ENCODE measurements around the gene AQR.
A peak's percentile ranks its signal among the peaks of the same experiment; 100 is the strongest.

The AQR gene

GRCh38 chr15:34999906-35000305 lies 30.4 kb upstream of the AQR start:
- no peak for DNase-seq (ENCODE audit: low read depth)
- no peak for TF ChIP-seq CTCF (IDR thresholded peaks at IDR 0.05; ENCODE audit: low read depth, low read length, missing control alignments)
- no peak overlapping the region for H3K4me3 ChIP-seq (ENCODE audit: low read depth, low read length)

GRCh38 chr15:34994925-34995324 lies 25.4 kb upstream of the AQR start:
- no peak for TF ChIP-seq CTCF (IDR thresholded peaks at IDR 0.05; ENCODE audit: low read depth, low read length, missing control alignments)
- H3K4me3 ChIP-seq (ENCODE audit: low read depth, low read length): no peak overlapping the region
- DNase-seq (ENCODE audit: low read depth): no peak

- DNase-seq (ENCODE audit: low read depth): peak; percentile 95
- no peak for TF ChIP-seq CTCF (IDR thresholded peaks at IDR 0.05; ENCODE audit: low read depth, low read length, missing control alignments)
- H3K4me3 ChIP-seq (ENCODE audit: low read depth, low read length): no peak overlapping the region
These were observed 24.3 kb upstream of the AQR start for GRCh38 chr15:34993877-34994276.

- DNase-seq (ENCODE audit: low read depth): no peak
- H3K4me3 ChIP-seq (ENCODE audit: low read depth, low read length): no peak overlapping the region
- TF ChIP-seq CTCF (IDR thresholded peaks at IDR 0.05; ENCODE audit: low read depth, low read length, missing control alignments): no peak
These were observed 23.9 kb upstream of the AQR start for GRCh38 chr15:34993412-34993811.

DNA sequence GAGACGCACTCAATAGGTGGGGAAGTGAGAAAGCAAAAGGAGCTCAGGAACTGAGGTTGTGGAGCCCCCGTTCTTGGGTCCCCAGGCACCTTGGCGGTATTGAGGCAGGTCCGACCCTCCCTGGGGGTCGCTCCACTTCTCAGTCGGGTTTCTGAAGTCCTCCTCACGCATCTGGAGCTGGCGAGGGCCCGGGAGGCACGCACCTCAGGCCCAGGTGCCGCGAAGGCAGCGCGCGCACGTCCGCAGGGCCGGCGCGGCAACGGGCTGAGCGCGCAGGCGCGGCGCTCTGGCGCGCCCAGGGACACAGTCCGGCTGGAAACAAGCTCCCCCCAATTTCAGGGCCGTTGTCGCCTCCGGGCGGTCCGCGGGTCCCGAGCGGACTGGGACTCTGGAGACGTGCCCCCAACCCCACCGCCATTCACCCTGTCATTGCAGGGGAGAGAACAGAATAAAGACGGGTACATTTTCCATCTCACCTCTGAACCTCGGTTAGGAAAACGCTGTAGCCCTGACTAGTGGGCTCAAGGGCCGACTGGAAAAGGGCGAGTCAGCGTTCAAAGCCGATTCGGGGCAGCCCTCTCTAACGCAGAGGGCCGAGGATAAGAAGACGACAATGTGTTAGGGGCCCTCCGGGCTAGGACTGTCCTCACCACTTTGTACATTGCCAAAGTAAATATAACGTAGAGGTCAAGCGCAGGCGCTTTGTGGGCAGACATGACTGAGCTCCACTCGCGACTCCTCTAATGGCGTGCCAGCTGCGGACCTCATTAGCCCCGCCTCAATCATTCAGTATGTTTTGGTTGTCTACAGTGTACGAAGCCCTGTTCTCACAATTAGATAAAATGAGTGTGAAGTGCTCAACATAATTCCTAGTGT lies 18.7 kb upstream of the AQR start, which contains the start of gene ZNF770:
ZNF770 (minus strand) TSS at position 261 of the 876 bp plus-strand sequence. CDS start 4,853 bp downstream, outside the sequence.
- peak within 1 kb of the TSS; percentile 64 for H3K4me3 ChIP-seq (ENCODE audit: low read depth, low read length)
- DNase-seq (ENCODE audit: low read depth): no peak
- no peak for TF ChIP-seq CTCF (IDR thresholded peaks at IDR 0.05; ENCODE audit: low read depth, low read length, missing control alignments)

DNA sequence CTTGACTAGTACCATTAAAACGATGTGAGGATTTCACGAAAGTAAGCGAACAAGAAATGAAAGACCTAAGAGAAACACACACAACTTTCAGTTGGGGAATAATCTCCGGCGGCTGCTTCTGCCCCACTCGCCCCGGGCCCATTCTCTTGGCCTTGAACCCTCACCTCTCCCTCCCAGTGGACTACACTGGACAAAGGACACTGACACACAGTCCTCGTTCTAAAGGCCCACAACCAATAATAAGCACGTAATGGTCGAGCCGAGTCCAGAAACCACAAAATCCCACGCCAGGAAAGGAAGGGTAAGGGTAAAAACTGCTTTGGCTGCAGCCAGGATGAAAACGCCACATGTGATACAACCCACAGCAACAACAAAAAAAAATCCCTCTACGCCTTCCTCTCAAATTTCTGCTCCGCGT lies 18.1 kb upstream of the AQR start:
- no peak for TF ChIP-seq CTCF (IDR thresholded peaks at IDR 0.05; ENCODE audit: low read depth, low read length, missing control alignments)
- H3K4me3 ChIP-seq (ENCODE audit: low read depth, low read length): peak overlapping the region; percentile 64
- no peak for DNase-seq (ENCODE audit: low read depth)
